GM12891 (cell line): ENCODE results near the gene FNDC3B.

Experiments used
- POLR2A ChIP-seq: IDR thresholded peaks from 2 replicates; pipeline ENCODE4 v1.6.1; 2011; ENCODE audit warnings: low read depth, low read length, control low read depth
- POLR2AphosphoS5 ChIP-seq: IDR thresholded peaks from 2 replicates; pipeline ENCODE4 v1.6.1; 2011; ENCODE audit warnings: low read depth, low read length, control low read depth
- SPI1 ChIP-seq: IDR thresholded peaks from 2 replicates; pipeline ENCODE4 v1.6.1; 2011; ENCODE audit warnings: low read depth, low read length, control low read depth

GRCh38 chr3:172383306-172383796 is 344.0 kb downstream of the FNDC3B start:
- TF ChIP-seq POLR2AphosphoS5, result no peak
- no peak for TF ChIP-seq SPI1
- no peak for TF ChIP-seq POLR2A
